Stimulated activated CD8-positive, alpha-beta memory T cell treated with anti-CD3 and anti-CD28 coated beads, Interleukin-4, amount 100 ng/mL, for 24 hours (primary cell): ENCODE data around the gene EHD3.

ENCODE experiments used
- DNase-seq: peaks from one replicate; pipeline ENCODE4 v3.0.0-alpha.2; 2020; ENCODE audit warnings: low read depth

Gene EHD3

DNA sequence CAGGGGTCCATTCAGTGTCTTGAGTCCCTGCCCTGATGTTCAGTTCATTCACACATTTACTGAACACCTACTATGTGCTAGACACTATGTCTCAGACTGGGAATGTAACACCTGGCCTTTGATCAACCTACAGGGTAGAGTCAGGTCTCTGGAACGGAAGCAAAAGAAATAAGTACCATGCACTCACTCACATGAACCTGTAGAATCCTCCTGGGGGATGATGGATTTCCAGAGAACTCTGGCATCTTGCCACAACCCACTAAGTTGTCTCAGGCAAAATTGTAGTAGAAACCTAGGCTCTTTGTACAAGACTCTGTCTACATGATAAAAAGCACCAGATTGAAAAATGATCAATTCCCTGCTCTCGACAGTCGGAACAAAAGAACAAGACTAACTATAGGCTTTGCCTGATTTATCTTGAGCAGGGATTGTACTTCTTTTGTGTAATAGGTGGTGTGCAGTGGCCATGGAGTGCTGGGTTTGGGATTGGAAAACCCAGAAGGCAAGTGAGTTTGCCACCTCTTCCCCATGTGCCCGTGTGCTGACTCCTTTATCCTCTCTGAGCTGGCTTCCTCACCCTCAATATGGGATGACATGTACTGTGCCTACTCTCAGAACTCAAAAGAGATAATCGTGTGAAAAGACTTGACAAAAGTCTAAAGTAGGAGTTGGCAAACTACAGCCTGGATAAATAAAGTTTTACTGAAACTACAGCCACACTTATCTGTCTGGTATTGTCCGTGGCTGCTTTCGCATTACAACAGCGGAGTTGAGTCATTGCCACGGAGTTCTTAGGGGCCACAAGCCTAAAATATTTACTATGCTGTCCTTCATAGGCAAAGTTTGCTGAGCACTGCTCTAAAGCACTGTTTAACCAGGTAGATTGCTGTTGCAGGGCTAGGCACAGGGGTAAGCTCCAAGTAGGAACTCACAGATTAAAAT lies 21.0 kb upstream of the EHD3 start:
- no peak for DNase-seq

DNA sequence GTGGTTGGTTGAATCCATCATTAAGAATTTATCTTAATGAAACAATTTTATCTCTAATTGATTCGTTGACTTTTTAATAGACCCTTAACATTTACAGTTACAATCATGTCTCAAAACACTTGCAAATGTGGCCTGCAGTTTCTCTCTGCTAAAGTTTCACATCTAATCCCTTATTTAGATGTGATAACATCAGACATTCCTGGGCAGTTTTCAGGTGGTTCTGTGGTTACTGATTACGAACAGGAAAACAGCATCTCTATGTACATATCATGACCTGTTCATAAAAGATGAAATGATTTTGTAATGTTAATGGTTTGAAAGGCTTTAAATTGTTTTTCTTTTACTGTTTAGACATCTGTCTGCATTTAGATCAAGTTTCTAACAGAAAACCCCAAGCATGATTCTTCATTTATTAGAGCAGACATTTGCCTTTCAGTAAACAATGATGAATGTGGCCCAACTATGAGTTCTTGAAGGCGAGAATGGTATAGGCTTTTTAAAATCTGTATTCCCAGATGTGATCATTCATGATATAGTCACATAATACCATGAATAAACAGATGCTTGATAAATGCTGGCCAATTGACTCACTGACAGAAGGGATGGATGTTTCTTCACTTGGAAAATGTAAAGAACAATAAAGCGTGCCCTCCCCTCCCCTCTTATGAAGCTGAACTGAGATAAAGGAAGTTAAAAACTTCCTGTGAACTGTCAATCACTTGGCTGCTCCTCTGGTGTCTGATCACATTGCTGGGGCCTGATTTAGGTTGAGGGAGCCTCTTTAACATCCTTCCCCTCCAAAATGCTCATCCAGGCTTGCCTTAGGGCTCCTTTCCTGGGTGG lies 20.1 kb upstream of the EHD3 start:
- no peak for DNase-seq

DNA sequence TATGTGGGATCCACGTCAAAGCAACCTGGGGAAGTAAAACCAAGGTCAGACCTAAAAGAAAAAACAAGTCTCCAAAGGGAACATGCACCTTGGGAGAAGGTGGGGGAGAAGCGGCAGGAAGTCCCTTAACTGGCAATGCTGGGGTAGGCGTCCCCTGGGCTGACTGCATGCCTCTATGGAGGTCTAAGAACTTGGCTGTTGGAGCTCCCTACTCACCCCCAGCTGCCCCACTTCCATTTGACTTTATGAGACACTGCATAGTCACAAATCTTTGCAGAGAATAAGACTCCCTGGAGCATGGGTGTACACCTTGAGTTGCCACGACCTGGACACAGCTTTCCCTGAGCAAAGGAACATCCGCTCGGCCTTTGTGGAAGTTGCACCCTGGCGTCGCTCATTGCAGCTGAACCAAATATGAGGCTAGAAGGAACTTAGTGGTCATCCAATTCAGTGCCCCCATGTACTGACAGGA lies 19.5 kb upstream of the EHD3 start:
- no peak for DNase-seq

DNA sequence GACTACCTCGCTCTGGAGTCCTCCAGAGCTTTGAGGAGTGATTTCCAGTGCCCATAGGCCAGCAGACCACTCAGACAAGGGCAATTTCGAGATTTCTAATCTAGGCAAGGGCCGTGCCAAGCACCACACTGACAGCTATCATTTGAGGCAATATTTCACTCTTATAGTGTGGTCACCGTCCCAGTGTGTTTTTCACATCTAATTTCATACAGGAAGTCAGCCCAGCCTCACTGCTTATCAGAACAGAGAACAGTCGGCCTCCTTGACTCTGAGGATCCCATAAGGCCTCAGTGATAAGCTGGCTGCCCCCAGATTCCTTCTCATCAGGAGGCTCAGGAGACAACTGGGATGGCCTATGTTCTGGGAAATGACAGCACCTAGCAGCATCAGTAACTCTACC lies 17.2 kb upstream of the EHD3 start:
- DNase-seq = no peak

DNA sequence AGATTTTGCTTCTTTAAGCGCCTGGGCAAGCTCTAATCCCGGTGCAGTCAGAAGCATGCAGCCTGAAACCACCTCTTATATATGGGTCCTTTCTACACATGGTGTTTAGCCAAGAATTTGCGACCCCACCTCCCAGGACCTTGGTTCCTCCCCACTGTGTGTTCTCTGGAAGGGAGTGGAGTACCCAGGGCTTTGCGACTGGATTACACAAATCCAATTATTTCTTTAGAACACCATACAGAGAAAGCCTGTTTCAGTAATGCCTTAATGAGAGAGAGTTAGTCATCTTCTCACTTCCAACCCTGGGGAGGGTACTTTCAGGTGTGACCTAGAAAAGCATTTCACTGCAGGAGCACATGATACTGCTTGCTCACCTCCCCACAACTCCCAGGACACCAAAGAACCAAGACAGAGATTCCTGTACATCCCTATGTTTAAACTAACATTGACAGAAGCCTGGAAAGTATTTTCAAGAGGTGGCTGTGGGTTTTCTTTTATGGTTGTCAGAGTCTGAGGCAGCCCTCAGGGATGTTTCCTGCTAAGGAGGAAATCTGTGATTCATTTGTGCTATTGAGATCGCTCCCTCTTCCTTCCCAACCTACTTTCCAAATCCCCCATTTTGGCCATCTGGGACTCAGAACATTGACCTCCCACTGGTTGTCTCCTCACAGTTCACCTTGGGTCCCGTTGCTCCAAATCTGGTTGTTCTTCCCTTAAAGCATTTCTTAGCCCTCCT lies 16.3 kb upstream of the EHD3 start, which contains the start of gene CAPN14:
Gene CAPN14 (minus strand): TSS at position 51 of the 736 bp plus-strand sequence. CDS start 12,068 bp downstream, outside the sequence.
- DNase-seq = no peak

DNA sequence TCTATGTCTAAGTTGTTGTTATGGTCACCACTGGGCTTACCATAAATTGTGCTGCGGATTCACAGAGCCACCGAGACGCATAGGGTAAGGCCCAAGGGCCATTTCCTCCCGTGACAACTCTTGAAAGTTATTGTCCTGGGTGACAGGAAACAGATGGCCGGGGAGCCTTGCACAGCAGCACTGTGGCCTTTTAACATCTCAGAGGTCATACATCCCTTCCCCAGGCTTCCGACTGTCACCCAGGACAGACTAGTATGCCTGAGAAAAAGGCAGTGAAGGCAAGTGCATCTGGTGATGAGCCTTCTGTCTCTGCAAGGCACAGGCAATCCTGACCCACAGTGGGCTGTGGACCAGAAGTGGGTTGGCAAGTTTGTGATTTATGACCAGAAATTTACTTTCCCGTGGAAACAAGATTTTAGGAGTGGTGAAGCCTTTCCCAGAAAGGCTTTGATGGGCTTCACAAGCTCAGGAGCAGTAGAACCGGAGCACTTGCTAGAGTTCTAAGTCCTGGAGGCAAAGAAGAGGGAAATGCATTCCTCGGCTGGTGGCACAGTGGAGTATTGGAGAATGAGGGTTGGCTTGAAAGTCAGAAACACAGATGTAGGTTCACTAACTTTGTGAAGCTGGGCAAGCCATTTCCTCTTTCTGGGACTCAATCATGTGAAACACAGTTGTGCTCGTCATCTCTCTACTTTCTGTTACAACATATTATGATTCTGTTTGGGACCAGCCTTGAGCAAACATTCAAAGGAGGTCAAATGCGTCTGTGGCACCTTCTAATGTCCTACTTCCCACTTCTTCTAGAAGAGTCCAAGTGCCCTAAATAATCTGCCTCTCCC lies 14.6 kb upstream of the EHD3 start:
- DNase-seq = no peak

DNA sequence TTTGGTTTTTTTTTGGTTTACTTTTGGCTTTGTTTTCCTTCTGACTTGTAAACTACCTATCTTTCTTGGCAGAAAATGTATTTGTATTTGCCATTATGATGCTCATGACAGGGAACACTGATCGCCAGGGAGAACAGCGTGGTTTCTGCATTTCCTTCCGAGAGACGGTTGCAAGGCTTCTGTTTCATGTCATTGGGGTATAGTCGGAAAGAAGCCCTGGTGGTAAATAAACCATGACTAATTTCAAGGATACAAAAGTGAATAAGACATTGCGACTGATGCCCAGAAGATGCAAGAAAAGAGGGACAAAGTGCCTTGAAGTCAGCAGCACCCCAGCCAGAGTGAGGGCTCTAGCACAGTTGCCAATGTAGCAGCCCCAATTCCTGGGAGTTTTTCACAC lies 12.4 kb upstream of the EHD3 start:
- no peak for DNase-seq

DNA sequence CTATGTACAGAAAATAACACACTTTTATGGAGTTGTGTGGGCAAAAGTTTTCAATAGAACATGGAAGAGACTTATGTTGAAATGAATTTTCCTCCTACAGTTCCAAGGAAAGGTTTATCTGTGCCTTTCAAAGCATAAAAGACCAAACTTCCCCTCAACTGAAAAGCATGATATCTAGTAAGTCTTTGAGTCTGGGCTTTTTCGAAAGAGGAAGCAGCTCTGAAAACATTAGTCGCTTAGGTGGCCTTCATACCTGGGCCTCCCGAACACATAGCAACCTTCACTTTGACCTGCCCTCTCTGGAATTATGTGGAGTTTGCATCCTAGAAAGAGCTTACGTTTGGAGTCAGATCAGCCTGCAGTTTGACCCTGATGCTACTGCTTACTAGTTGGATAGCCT lies 11.9 kb upstream of the EHD3 start:
- DNase-seq = no peak

DNA sequence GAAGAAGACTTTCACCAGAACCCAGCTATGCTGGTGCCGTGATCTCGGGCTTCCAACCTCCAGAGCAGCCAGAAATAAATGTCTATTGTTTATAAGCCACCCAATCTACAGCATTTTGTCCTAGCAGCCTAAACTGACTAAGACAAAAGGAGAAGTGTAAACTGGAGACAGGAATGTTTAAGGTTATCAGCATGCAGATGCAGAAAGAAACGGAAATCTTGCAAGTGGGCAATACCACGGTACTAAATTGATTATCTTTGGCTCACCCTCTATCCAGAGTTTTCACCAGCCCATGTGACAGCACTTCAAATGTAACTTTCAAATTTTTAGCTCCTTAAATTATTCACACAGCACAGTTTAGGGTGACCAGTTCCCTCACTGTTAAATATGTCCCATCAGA lies 10.9 kb upstream of the EHD3 start:
- DNase-seq = no peak

DNA sequence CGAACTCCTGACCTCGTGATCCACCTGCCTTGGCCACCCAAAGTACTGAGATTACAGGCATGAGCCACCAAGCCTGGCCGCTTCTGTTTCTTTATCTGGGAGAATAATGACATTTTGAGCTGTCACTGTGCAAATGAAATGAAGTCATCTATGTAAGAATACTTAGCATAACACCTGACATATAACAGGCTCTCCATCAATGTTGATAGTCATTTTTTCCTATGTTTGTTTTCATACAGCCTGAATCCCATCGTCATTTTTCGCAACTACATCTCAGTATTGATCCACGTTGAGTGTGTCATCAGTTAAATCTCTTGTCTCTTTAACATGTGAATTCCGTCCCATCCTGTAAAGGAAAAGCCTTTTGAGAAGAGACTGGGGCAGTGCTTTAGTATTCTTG lies 10.2 kb upstream of the EHD3 start:
- no peak for DNase-seq

DNA sequence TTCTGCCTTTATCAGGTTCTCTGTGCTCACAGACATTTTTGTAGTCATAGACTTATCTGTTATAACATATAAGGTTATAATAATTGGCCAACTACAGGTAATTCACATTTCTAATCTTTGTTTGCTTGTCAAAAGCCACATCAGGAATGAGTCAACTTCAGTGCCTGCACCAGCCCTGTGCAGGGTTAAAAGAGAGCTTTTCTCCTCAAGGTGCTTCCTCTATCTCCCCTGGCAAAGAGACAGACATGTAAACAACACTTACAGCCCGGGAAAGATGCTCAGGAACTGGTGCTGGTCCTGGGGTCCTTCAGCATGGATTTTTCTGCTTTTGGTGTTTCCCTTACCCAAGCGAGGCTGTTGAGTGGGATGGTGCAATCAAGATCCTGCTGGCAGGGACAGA lies 7.7 kb upstream of the EHD3 start:
- no peak for DNase-seq

DNA sequence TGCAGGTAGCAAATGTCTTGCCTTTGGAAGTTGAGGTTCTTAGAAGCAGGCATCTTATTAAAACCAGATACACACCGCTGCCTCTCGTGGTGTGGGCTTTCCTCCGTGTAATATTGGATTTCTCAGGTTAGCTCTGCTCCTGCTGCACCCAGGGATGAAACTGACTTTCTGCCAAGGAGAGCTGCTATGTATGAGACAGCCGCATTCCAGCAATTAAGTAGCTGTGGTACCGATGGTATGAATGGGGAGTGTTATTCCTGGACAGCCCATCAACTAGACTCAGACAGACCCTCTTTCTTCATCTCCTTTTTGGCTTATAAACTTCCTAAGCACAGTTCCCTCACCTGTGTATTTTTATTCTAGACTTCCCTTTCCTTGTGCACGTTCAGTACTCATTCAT lies 6.8 kb upstream of the EHD3 start:
- DNase-seq = no peak

DNA sequence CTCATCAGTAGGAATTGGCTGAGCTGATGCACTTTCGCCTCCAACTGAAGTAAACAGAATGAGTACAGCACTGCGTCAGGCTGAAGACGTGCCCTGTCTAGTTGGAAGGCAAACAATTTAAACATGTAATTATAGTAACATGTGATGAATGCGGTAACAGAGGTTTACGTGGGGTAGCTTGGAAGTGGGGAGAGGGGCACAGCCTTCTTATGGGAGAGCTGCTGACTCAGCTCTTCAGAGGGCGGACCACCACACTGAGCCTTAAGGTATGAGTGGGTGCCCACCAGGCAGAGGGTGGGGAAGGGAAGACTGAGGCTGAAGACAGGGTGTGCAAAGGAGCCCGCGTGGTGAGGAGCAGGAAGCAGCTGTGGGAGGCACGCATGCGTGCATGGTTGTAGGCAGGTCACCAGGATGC lies 6.2 kb upstream of the EHD3 start:
- no peak for DNase-seq

DNA sequence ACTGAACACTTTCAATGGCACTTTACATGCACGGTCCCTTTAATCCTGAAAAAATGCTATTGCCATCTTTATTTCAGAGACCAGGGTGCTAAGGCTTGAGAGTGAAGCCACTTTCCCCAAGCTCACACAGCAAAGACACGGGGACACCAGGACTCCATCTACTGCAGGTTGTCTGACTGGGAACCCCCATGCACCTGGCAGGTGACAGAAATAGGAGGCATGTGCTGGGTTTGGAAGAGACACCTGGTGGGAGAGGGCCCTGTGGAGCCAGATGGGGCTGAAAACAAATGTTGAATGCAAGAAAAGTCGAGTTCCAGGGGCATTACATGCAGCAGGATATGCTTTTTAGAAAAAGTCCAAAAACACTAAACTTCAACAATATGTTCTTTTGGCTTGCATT lies 5.2 kb upstream of the EHD3 start:
- no peak for DNase-seq

DNA sequence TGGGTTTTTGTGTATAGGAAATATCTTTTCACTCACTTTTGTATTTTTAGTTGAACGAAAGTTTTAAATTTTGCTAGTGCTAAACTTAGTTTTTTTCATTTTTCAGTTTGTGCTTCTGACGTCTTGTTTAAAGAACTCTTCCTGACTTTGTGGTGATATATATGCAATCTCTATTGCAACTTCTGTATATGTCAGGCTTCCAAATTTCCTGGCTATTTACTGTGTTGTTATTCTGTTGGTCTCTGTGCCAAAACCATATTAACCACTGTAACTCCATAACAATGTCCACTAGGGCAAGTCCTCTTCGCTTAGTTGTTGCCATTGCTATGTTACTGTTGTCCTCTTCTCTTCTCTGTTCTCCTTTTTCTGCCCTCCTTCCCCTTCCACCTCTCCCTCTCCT lies 3.2 kb upstream of the EHD3 start:
- DNase-seq = no peak

DNA sequence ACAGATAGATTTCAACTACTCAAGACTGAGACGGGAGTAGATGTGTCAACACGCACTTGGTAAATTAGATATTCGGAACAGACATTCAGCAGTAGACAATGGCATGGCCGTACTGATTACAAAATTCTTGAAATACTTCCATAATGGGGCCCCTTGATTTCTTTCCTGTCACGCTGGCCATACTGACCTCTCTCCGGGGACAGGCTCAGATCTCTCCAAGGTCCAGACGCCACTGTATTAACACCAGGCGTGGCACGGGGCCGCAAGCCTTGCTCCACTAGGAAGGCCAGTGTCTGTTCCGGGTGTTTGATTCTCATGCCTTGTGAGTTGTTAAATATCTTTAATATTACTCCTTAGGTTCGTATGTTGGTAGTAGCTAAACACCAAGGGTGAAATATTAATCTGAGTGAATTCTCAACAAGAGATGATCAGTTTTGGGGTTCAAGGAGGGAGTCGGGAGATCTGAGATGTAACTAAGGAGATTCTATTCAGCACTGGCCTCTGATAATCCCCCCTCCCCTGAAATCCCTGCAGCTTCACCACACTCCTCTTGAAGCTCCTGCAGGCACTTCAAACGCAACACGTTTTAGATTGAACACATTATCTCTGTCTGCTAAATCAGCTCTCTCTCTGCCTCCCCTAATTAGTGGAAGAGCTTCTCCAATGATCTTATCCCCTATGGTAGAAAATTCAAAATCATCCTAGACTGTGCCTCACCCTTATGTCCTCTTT lies 2.2 kb upstream of the EHD3 start:
- DNase-seq = no peak

DNA sequence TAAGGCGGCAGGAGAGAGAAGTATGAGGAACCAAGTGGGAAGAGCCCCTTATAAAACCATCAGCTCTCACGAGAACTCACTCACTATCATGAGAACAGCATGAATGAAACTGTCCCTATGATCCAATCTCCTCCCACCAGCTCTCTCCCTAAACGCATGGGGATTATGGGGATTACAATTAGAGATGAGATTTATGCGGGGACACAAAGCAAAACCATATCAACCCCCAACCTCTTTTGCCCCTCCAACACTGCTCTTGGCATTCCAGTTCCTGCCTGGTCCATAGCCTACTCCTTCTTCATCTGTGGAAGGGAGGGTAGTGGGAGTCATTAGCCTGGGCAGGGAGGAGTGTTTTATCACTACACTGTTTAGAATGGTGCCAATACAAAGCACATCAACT lies 1.4 kb upstream of the EHD3 start:
- DNase-seq = no peak

DNA sequence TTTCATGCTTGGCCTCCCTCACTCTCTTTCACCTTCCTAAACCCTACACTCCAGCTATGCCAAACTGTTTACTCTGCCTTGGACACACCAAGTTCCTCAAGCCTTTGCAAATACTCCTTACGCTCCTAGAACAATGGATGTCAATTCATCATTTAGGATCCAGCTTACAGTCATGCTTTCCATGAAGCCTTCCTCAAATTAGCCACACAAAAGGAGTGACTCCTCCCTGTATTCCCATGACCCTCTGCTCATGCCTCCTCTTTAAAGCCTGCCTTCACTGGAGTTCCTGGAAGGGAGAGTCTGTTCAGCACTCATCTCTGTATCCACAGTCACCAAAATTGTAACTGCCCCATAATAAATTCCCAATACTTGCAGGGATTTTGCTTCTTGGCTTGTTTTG lies 721 bp upstream of the EHD3 start:
- no peak for DNase-seq

DNA sequence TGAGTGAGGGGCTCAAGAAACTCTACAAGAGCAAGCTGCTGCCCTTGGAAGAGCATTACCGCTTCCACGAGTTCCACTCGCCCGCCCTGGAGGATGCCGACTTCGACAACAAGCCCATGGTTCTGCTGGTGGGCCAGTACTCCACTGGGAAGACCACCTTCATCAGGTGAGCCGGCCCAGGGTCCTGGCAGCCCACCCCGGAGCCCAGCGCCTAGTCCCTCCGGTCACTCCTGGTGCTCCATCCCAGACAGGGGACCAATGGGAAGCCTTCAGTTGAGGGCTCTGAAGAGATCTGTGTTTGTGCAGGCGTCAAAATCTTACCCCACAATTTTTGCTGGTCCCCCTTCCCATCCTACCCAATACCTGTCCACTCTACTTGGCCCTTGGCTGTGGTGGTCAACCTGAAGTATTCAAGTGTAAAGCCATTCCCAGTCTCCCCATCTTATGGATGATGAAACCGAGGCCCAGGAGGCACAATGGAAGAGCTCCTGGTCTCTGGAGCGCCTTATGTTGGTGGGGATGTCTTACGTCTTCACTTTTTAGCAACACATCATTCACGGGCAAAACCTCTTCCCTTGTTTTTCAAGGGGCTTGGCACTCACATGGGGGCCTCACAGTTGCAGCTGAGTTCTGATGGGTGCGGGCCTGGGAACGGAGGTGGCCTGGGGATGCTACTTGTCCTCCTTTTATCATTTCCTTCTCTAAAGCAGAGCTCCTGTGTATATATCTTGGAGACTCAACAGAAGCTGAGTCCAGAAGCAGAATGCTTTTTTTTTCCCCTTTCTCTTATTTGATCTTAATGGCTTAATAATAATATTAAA lies 941 bp downstream of the EHD3 start:
- no peak for DNase-seq

DNA sequence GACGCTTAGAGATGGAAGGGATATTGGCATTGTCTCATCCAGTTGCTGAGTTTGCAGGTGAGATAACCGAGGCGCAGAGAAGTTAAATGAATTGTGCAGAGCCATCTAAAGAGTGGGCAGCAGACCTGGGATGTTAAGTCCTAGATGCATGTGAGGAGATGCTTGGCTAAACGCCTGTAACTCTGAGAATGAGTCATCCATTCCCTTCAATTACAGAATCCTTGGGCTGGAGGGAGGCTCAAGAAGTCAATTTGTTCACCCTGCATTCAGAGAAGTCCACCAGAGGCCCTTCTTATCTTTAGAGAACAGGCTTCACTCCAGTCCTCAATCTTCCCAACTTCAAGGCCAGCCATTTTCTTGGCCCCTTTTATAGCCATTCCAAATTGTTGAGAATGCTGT lies 1.6 kb downstream of the EHD3 start:
- no peak for DNase-seq
